IMR-90 (cell line): Measurements from ENCODE around the gene SLC30A1. TPM values are rescaled to one million over a fixed set of nuclear protein-coding genes. Genes with fewer than 3 reads are reported as not detected.

Experiments
- ATAC-seq: fragments of 200-7000 bp; cut with Tn5 transposase; 2 replicates; pipeline ENCODE4 v1.9.1; 2020; ENCODE audit warnings: low read depth, mild to moderate bottlenecking, moderate library complexity
- BruUV-seq: library from RNA; stranded (reverse); fragments of 400-500 nt; replicated peaks from 2 replicates; lab custom pipeline; 2021; lab: Mats Ljungman, UMichigan
- CTCF ChIA-PET: fragments of 300-600 bp; formaldehyde crosslinking; extraction: SDS; loops from one replicate; lab custom pipeline; 2021; ENCODE audit warnings: antibody characterized with exemption; lab: Yijun Ruan, JAX
- POLR2A ChIA-PET: fragments of 300-600 bp; sonication (Branson Sonifier 250); formaldehyde crosslinking; loops from one replicate; lab custom pipeline; 2022; ENCODE audit warnings: antibody characterized with exemption; ENCODE audit not compliant: unreplicated experiment; lab: Charles Lee
- DNase-seq: peaks from one replicate; pipeline ENCODE4 v3.0.0; 2013
- H2AFZ ChIP-seq: replicated peaks from 2 replicates; pipeline ENCODE3; 2013; ENCODE audit warnings: low read length, mild to moderate bottlenecking; ENCODE audit not compliant: poor library complexity
- H2AK5ac ChIP-seq: 2 replicates; pipeline ENCODE4 v1.6.1; 2013; ENCODE audit warnings: low read depth, low read length, inconsistent platforms
- H2AK9ac ChIP-seq: replicated peaks from 2 replicates; pipeline ENCODE3; 2013; ENCODE audit warnings: mild to moderate bottlenecking, low read depth, low read length, moderate library complexity; ENCODE audit not compliant: poor library complexity
- H2BK120ac ChIP-seq: 2 replicates; pipeline ENCODE4 v1.6.1; 2013; ENCODE audit warnings: low read depth, low read length, inconsistent platforms
- H2BK15ac ChIP-seq: 3 replicates; pipeline ENCODE4 v1.6.1; 2013; ENCODE audit warnings: low read depth, low read length, inconsistent platforms
- H2BK20ac ChIP-seq: 2 replicates; pipeline ENCODE4 v1.6.1; 2013; ENCODE audit warnings: low read depth, mild to moderate bottlenecking, inconsistent platforms, low read length, moderate library complexity
- H2BK5ac ChIP-seq: 2 replicates; pipeline ENCODE4 v1.6.1; 2013; ENCODE audit warnings: mild to moderate bottlenecking, low read depth, low read length, inconsistent platforms; ENCODE audit not compliant: poor library complexity, severe bottlenecking
- H3K14ac ChIP-seq: replicated peaks from 2 replicates; pipeline ENCODE4 v1.6.1; 2013; ENCODE audit warnings: low read depth, low read length, inconsistent platforms
- H3K18ac ChIP-seq: 2 replicates; pipeline ENCODE4 v1.6.1; 2013; ENCODE audit warnings: low read depth, low read length, control low read depth
- H3K23ac ChIP-seq: 2 replicates; pipeline ENCODE4 v1.6.1; 2013; ENCODE audit warnings: low read depth, low read length, inconsistent platforms
- H3K27ac ChIP-seq: 2 replicates; pipeline ENCODE4 v1.5.1; 2013; ENCODE audit warnings: mild to moderate bottlenecking, control low read depth, low read length; ENCODE audit not compliant: insufficient read depth
- H3K27me3 ChIP-seq: 2 replicates; pipeline ENCODE4 v1.6.1; 2013; ENCODE audit warnings: low read length; ENCODE audit not compliant: control insufficient read depth, insufficient read depth
- H3K36me3 ChIP-seq: 2 replicates; pipeline ENCODE4 v1.6.1; 2013; ENCODE audit warnings: low read length, mixed read lengths; ENCODE audit not compliant: control insufficient read depth, insufficient read depth
- H3K4ac ChIP-seq: 2 replicates; pipeline ENCODE4 v1.6.1; 2013; ENCODE audit warnings: low read depth, low read length, inconsistent platforms
- H3K4me1 ChIP-seq: 2 replicates; pipeline ENCODE4 v1.6.1; 2013; ENCODE audit warnings: low read length, mixed read lengths; ENCODE audit not compliant: control insufficient read depth, insufficient read depth
- H3K4me2 ChIP-seq: 2 replicates; pipeline ENCODE4 v1.6.1; 2013; ENCODE audit warnings: low read depth, mild to moderate bottlenecking, control low read depth, low read length, moderate library complexity
- H3K4me3 ChIP-seq: 2 replicates; pipeline ENCODE4 v1.5.1; 2013; ENCODE audit warnings: low read depth, mild to moderate bottlenecking, control low read depth, low read length, moderate library complexity; ENCODE audit not compliant: insufficient read depth
- H3K56ac ChIP-seq: 2 replicates; pipeline ENCODE4 v1.6.1; 2013; ENCODE audit warnings: low read length, inconsistent platforms; ENCODE audit not compliant: insufficient read depth; ENCODE audit errors: extremely low read depth
- H3K79me1 ChIP-seq, 2 experiments: 2 replicates each; pipeline ENCODE4 v1.6.1; 2013; ENCODE audit warnings: low read length in 2 of 2, inconsistent platforms in 1 of 2, low read depth in 1 of 2
- H3K9ac ChIP-seq: 2 replicates; pipeline ENCODE4 v1.6.1; 2013; ENCODE audit warnings: low read depth, low read length, control low read depth
- H3K9me1 ChIP-seq: 2 replicates; pipeline ENCODE4 v1.6.1; 2013; ENCODE audit warnings: low read length, inconsistent platforms; ENCODE audit not compliant: insufficient read depth
- H3K9me3 ChIP-seq: 2 replicates; pipeline ENCODE4 v1.6.1; 2013; ENCODE audit warnings: low read length; ENCODE audit not compliant: control insufficient read depth, insufficient read depth
- H4K20me1 ChIP-seq: 2 replicates; pipeline ENCODE4 v1.6.1; 2013; ENCODE audit warnings: low read length, inconsistent platforms; ENCODE audit not compliant: insufficient read depth
- H4K5ac ChIP-seq: 2 replicates; pipeline ENCODE4 v1.6.1; 2013; ENCODE audit warnings: mild to moderate bottlenecking, low read depth, low read length, control low read depth
- H4K8ac ChIP-seq, 2 experiments: 2 replicates each; pipeline ENCODE4 v1.6.1; 2013; ENCODE audit warnings: low read depth in 2 of 2, low read length in 2 of 2, control low read depth in 1 of 2, inconsistent platforms in 1 of 2
- H4K91ac ChIP-seq: 2 replicates; pipeline ENCODE4 v1.6.1; 2013; ENCODE audit warnings: low read depth, low read length, inconsistent platforms; ENCODE audit not compliant: insufficient read depth
- BHLHE40 ChIP-seq: fragments of 150-350 bp; IDR thresholded peaks from 2 replicates; pipeline ENCODE4 v1.6.1; 2016; ENCODE audit warnings: mild to moderate bottlenecking, low read depth, low read length
- CHD1 ChIP-seq: IDR thresholded peaks from 2 replicates; pipeline ENCODE4 v1.6.1; 2012; ENCODE audit warnings: low read depth, low read length, improper control_type of control experiment
- CTCF ChIP-seq: conservative IDR thresholded peaks from 2 replicates; pipeline ENCODE4 v1.5.1; 2012; ENCODE audit warnings: mild to moderate bottlenecking, low read depth, low read length, improper control_type of control experiment
- ELK1 ChIP-seq: fragments of 150-350 bp; IDR thresholded peaks from 2 replicates; pipeline ENCODE4 v1.6.1; 2016; ENCODE audit warnings: low read depth, mild to moderate bottlenecking, low read length, moderate library complexity, borderline replicate concordance
- FOS ChIP-seq: fragments of 150-350 bp; IDR thresholded peaks from 2 replicates; pipeline ENCODE4 v1.6.1; 2016; ENCODE audit warnings: low read depth, low read length
- MAFK ChIP-seq: IDR thresholded peaks from 2 replicates; pipeline ENCODE4 v1.6.1; 2012; ENCODE audit warnings: low read depth, low read length, improper control_type of control experiment
- MAZ ChIP-seq: IDR thresholded peaks from 2 replicates; pipeline ENCODE4 v1.6.1; 2012; ENCODE audit warnings: low read depth, mild to moderate bottlenecking, low read length, improper control_type of control experiment, moderate library complexity, borderline replicate concordance
- MXI1 ChIP-seq: IDR thresholded peaks from 2 replicates; pipeline ENCODE4 v1.6.1; 2012; ENCODE audit warnings: low read depth, mild to moderate bottlenecking, low read length, moderate library complexity, borderline replicate concordance
- NFE2L2 ChIP-seq: fragments of 150-350 bp; IDR thresholded peaks from 2 replicates; pipeline ENCODE4 v1.6.1; 2016; ENCODE audit warnings: low read depth, mild to moderate bottlenecking, low read length
- POLR2A ChIP-seq: IDR thresholded peaks from 2 replicates; pipeline ENCODE4 v1.6.1; 2012; ENCODE audit warnings: mild to moderate bottlenecking, low read depth, low read length
- RAD21 ChIP-seq: IDR thresholded peaks from 2 replicates; pipeline ENCODE4 v1.6.1; 2012; ENCODE audit warnings: low read length, improper control_type of control experiment
- RCOR1 ChIP-seq: IDR thresholded peaks from 2 replicates; pipeline ENCODE4 v1.6.1; 2012; ENCODE audit warnings: mild to moderate bottlenecking, low read length, improper control_type of control experiment; ENCODE audit not compliant: insufficient replicate concordance
- RFX5 ChIP-seq: IDR thresholded peaks from 2 replicates; pipeline ENCODE4 v1.8.0; 2012; ENCODE audit warnings: low read depth, mild to moderate bottlenecking, low read length, moderate library complexity
- USF2 ChIP-seq: fragments of 150-350 bp; IDR thresholded peaks from 2 replicates; pipeline ENCODE4 v1.6.1; 2017; ENCODE audit warnings: mild to moderate bottlenecking, antibody characterized with exemption, low read length, low read depth
- WGBS, 2 experiments: methylation state at CpG; one replicate each; pipeline versions ENCODE4 v1.1.5 to v1.1.7; 2013; ENCODE audit warnings: missing lambda C conversion rate in 2 of 2; ENCODE audit not compliant: insufficient read length in 1 of 2; ENCODE audit errors: extremely low coverage in 2 of 2; 5-methylcytosine and 5-hydroxymethylcytosine counted together
- dilution Hi-C: fragments of 300-500 bp; cut with HindIII; formaldehyde crosslinking; loops from one replicate; pipeline ENCODE4 v1.14.3; 2018; ENCODE audit warnings: low sequenced_read_pairs; ENCODE audit not compliant: unreplicated experiment
- in situ Hi-C: fragments of 300-500 bp; cut with MboI; formaldehyde crosslinking; loops from 3 replicates; pipeline ENCODE4 v1.14.3; 2019; ENCODE audit warnings: low sequenced_read_pairs, inconsistent platforms, mixed read lengths
- intact Hi-C: fragments of 100-400 bp; cut with micrococcal nuclease; formaldehyde crosslinking; loops from 2 replicates; pipeline ENCODE4 v1.10.0; 2022
- polyA plus RNA-seq, 3 experiments: library from polyadenylated mRNA; depleted of rRNA; stranded (reverse); fragments of >200 nt; gene quantifications; 2 replicates each; pipeline ENCODE4 v1.2.3, GENCODE V29; 2012; ENCODE audit warnings: low replicate concordance in 1 of 3
- total RNA-seq: library from RNA; depleted of rRNA; stranded (reverse); fragments of >200 nt; gene quantifications from 2 replicates; pipeline ENCODE4 v1.2.3, GENCODE V29; 2012

The SLC30A1 gene
- total and polyA plus RNA-seq, 2 of the 4 experiments (the other 2 are of a cell fraction), result 5.4 to 8.4 TPM

GRCh38 chr1:211619033-211619996, 40.4 kb upstream of the SLC30A1 start:
- Histone ChIP-seq H2AK9ac (no peak overlapping the region), H2BK20ac (no peak overlapping the region), H3K4me2 (no peak overlapping the region), H3K4me3 (no peak overlapping the region), H3K4me1 (peaks cover 3% of the 10 kb centered on the region; the same call in 1 of the 2 replicates), H3K36me3 (no peaks in the 10 kb centered on the region), H3K14ac (no peak overlapping the region; the same call in 1 of the 2 replicates), H3K9me3 (no peaks in the 10 kb centered on the region), H3K27me3 (no peaks in the 10 kb centered on the region), H3K56ac (no peak overlapping the region), H3K27ac (no peak overlapping the region), H3K23ac (no peak overlapping the region), H4K8ac (no peak overlapping the region), H3K9ac (no peak overlapping the region), H2AK5ac (no peak overlapping the region), H3K79me1 (no peaks in the 10 kb centered on the region), H2BK120ac (no peak overlapping the region), H2BK5ac (no peak overlapping the region), H2AFZ (no peak overlapping the region), H2BK15ac (no peak overlapping the region), H3K18ac (no peak overlapping the region), H4K5ac (no peak overlapping the region), H3K4ac (no peak overlapping the region), H4K20me1 (no peaks in the 10 kb centered on the region), H3K9me1 (peaks cover 9% of the 10 kb centered on the region; the same call in 1 of the 2 replicates), H4K91ac (no peak overlapping the region)
- POLR2A ChIA-PET, result no interaction called here
- no TSS peak for BruUV-seq
- TF ChIP-seq BHLHE40, result no peak
- no peak for TF ChIP-seq MXI1
- no peak for TF ChIP-seq RFX5
- no peak for TF ChIP-seq ELK1
- TF ChIP-seq MAZ, result no peak
- no peak for TF ChIP-seq USF2
- TF ChIP-seq MAFK, result no peak
- no peak for TF ChIP-seq NFE2L2
- no peak for TF ChIP-seq RAD21
- TF ChIP-seq CTCF, result no peak
- TF ChIP-seq CHD1, result no peak
- TF ChIP-seq POLR2A, result no peak
- no peak for TF ChIP-seq FOS
- TF ChIP-seq RCOR1, result no peak
- ATAC-seq, result no peak
- DNase-seq, result no peak
- dilution Hi-C loops (no loop called here), in situ Hi-C loops (no loop called here), intact Hi-C loops (no loop called here)
- WGBS, 2 experiments, result 71% methylated on average over 6 of the region's 8 CpGs; no CpG with 5 or more reads in 1 of the 2 experiments
- CTCF ChIA-PET, result interaction anchor here (0.6 to 1.3 kb wide), 2 partner anchors 13 to 42 kb away, joined by 3 read pairs; no protein-coding TSS in a partner anchor
